Measurements from ENCODE around the gene SRA1.

DNA sequence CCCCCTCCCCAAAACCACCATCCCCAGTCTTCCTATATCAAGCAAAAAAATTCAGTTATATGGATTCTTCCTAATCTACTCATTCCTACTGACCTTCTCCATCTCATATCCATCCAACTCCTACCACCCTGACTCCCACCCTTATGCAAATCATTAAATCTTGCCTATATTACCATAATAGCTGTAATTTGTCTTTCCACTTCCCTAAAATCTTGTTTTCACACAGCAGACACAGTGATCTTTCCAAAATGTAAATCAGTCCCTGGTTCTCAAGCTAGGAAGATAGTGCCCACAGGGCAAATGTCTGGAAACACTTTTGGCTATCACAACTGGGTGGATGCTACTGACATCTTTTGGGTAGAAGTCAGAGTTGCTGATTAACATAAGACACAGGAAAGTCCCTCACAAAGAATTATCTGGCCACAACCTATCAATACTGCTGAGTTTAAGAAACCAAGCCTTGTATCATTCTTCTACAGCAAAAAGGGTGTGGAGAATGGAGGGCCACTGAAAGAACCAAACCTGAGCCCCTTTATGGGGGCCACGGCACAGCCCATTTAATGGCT, 1.4 kb downstream of the SRA1 start:
- TF ChIP-seq, protein P1, sequence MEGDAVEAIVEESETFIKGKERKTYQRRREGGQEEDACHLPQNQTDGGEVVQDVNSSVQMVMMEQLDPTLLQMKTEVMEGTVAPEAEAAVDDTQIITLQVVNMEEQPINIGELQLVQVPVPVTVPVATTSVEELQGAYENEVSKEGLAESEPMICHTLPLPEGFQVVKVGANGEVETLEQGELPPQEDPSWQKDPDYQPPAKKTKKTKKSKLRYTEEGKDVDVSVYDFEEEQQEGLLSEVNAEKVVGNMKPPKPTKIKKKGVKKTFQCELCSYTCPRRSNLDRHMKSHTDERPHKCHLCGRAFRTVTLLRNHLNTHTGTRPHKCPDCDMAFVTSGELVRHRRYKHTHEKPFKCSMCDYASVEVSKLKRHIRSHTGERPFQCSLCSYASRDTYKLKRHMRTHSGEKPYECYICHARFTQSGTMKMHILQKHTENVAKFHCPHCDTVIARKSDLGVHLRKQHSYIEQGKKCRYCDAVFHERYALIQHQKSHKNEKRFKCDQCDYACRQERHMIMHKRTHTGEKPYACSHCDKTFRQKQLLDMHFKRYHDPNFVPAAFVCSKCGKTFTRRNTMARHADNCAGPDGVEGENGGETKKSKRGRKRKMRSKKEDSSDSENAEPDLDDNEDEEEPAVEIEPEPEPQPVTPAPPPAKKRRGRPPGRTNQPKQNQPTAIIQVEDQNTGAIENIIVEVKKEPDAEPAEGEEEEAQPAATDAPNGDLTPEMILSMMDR (IDR thresholded peaks at IDR 0.05) = no peak
- no peak for TF ChIP-seq POLR2A (IDR thresholded peaks at IDR 0.05)
